Ishikawa (cell line): ENCODE results near the gene KCNB1.

Experiments
- CREB1 ChIP-seq: IDR thresholded peaks from 2 replicates; pipeline ENCODE4 v1.6.1; 2012; ENCODE audit warnings: low read depth
- EGR1 ChIP-seq: IDR thresholded peaks from 2 replicates; pipeline ENCODE4 v1.6.1; 2012
- FOXM1 ChIP-seq: IDR thresholded peaks from 2 replicates; pipeline ENCODE4 v1.6.1; 2012; ENCODE audit warnings: low read depth, borderline replicate concordance
- MAX ChIP-seq: IDR thresholded peaks from 2 replicates; pipeline ENCODE4 v1.6.1; 2012
- REST ChIP-seq: IDR thresholded peaks from 2 replicates; pipeline ENCODE4 v1.6.1; 2012; ENCODE audit warnings: low read depth, mild to moderate bottlenecking
- TAF1 ChIP-seq: IDR thresholded peaks from 2 replicates; pipeline ENCODE4 v1.6.1; 2012; ENCODE audit warnings: low read depth, mild to moderate bottlenecking
- TCF12 ChIP-seq: IDR thresholded peaks from 2 replicates; pipeline ENCODE4 v1.6.1; 2012; ENCODE audit warnings: low read depth
- YY1 ChIP-seq: IDR thresholded peaks from 2 replicates; pipeline ENCODE4 v1.6.1; 2012; ENCODE audit warnings: low read depth

- TF ChIP-seq REST (no peak), TAF1 (no peak), TCF12 (no peak), EGR1 (no peak), MAX (no peak), CREB1 (no peak), FOXM1 (no peak), YY1 (no peak)
These were observed 16.2 kb downstream of the KCNB1 start for GRCh38 chr20:49466114-49466912.
